HG03469 (cell line): ENCODE data around the gene PIK3C2G.

ENCODE experiments used
- ATAC-seq: cut with Tn5 transposase; IDR thresholded peaks from one replicate; pipeline ENCODE4 v1.9.1; 2021; ENCODE audit warnings: mild to moderate bottlenecking, moderate library complexity, moderate number of reproducible peaks; ENCODE audit not compliant: unreplicated experiment

Gene PIK3C2G

DNA sequence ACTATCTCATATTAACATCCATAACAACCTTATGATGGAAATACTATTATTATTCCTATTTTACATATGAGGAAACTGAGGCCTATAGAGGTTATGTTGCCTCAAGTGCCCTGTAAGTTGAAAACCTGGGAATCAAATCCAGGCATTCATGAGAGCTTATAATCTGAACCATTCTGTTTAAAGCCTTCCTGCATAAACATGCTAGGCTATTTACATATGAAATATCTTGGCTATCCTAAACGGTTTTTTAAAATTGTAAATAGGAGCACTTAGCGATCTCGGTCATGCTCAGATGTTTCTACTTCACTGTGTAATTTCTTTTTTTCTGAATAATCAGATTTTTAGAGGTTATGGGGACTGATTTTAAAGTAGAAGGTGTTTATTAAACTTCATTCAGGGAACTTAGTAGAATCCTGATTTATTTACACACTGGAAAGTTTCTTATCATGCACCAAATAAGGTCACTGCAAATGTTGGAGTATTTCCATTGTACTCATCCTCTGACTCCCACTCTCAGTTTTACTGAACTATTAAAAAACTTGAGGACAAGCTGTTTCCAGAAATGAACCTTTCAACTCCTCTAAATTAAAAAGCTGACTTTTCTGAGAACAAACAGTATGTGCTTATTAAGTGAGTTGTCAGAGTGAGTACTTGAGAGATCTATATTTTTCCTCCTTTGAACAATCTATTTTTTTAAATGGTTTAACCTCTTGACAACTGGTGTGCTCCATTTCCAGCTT is 141.7 kb downstream of the PIK3C2G start:
- no peak for ATAC-seq

DNA sequence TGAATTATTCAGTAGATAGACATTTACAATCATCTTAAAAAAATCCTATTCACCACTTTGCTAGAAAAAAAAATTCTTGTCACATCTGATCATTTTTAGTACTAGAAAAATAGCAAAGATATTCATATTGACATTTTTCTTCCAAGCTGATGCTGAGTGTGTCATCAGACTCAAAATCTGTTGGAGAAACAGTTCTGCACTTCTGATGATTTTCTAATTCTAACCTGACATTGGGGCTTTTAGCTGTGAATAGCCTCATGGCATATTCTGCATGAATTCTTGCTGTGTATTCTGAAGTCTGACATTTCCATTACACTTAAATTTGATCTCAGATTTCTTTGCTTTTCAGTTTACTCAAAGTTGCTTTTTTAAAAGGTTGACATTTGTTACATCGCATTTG is 150.1 kb downstream of the PIK3C2G start:
- ATAC-seq = no peak

DNA sequence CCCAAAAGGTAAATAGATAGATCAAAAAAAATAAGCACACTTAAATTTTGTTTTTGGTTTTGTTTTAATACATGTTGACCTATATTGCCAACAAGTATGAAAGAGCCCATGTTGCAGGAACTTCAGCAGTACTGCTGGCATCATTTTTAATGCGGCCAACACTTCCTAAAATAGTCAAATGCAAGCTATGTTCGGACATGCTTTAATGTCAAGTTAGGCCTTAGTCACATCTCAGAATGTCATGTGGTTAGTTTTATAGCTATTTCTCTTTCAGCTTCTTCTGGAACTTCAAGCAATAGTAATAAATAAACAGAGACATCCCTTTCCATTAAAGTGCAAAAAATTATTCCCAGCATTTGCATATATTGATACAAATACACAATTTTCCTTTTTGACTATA is 153.4 kb downstream of the PIK3C2G start:
- no peak for ATAC-seq

DNA sequence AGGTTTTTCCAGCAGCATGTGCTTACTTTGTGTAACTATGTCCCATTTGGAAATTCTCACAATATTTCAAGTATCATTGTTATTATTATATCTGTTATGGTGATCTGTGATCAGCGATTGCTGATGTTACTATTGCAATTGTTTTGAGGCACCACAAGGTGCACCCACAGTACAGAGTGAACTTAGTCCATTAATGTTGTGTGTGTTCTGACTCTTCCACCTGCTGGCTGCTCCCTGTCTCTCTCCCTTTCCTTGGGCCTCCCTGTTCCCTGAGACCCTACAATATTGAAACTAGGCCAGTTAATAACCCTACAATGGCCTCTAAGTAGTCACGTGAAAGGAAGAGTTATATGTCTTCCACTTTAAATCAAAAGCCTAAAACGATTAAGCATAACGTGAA is 153.9 kb downstream of the PIK3C2G start:
- no peak for ATAC-seq

DNA sequence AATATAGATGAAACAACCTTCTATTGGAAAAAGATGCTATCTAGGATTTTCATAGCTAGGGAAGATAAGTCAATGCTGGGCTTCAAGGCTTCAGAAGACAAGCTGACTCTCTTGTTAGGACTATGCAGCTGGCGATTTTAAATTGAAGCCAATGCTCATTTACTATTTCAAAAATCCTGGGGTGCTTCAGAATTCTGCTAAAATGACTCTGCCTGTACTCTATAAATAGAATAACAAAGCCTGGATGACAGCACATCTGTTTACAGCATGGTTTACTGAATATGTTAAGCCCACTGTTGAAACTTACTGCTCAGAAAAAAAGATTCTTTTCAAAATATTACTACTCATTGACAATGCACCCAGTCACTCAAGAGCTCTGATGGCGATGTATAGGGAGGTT is 155.1 kb downstream of the PIK3C2G start:
- ATAC-seq = no peak

DNA sequence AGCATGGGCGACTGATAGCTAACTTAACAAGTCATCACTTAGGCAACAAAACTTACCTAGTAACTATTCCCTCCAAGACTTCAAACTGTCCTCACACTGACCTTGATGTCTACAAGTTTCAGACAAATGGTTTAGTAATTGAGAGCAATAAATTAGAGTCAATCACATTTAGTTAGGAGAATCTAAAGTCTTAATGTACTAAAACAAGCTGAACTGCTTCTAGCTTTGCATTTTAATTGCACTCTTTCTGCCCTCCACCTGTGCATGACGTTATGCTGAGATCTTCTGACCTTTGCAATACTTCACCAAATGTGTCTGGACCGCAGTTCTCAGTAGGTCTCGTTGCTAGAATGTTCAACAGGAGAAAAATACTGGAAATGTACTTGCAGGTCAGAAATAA is 158.0 kb downstream of the PIK3C2G start:
- ATAC-seq = no peak

DNA sequence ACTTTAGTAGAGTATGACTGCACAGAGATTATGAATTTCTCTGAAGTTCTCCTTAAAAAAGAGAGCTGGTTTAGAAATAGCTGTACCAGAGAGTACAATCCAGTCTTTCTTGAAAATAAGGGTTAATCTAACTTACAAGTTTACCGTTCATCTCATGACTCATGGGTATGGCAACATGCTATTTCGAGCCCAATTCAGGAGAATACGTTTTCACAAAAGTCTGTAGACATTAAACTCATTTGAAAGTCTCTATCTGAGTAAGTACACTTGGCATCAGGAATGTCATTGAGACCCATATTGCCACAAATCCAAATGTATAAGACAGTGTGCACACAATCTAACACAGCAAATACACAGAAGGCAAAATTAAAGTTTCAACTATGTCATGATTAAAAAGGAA is 160.5 kb downstream of the PIK3C2G start:
- ATAC-seq = no peak

DNA sequence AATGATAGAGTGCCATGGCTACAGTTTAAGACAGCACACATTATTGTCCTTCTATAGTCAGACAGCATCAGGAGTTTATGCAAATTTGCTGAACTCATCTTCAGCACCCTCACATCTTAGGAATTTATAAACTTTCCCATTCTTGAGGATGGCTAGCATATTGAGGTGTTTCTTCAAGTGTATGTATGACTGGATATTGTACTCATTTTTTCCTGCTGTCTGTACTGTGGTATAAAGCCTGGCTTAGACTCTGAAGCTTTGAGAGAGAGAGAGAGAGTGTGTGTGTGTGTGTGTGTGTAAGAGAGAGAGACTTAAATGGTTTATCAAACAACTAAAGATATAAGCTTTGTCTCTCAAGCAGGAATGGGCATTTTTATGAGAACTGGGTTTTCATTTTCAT is 161.6 kb downstream of the PIK3C2G start:
- ATAC-seq = no peak

DNA sequence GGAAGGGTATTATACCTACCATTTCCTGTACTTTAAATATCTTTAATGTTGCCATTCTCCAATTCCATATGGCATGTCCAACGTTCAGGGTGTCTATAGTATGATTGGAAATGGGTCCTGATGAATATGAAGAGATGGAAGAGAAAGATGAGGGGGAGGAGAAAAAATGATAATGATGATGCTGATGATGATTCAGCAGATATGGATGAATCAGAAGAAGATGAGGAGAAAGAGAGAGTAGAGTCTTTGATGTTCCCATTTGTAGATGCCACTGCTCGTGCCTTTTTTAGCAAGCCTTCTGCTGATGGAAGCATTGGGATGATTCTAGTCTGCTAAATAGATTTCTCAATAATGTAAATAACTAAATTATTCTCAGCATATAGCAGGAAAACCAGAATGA is 163.5 kb downstream of the PIK3C2G start:
- no peak for ATAC-seq

DNA sequence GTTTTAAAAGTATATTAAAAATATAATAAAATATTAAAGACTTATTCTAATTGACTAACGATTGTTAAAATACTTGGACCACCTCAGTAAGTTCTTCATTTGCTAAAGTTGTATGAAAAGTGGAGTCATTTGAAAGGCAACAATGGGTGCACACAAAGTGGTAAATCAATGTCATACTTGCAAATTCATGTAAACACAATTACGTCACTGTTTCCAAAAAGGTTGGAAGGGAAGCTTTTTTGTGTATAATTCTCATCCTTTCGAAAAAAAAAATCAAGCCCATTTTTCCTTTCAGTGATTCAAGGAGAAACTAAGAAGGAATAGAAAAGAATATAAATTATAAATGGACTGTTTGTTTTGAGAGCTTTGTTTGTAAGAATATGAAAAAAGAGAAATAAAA is 166.2 kb downstream of the PIK3C2G start:
- no peak for ATAC-seq

DNA sequence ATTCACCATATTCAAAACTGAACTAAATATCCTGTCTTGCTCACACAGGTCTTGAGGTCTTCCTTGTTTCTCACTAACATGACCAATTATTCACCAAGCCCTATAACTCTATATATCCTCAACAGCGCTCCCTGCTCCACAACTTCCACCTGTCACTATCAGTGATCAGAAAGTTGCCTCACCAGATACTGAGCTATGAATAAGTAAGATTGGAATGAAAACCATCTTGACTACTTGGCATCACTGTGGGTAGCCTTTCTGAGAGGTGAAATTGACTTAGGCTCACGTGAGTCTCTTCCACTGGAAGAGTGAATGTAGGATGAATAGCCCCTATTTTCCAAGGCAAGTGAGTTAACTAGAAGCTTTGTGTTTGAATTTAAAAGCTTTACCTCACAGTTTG is 167.1 kb downstream of the PIK3C2G start:
- no peak for ATAC-seq

DNA sequence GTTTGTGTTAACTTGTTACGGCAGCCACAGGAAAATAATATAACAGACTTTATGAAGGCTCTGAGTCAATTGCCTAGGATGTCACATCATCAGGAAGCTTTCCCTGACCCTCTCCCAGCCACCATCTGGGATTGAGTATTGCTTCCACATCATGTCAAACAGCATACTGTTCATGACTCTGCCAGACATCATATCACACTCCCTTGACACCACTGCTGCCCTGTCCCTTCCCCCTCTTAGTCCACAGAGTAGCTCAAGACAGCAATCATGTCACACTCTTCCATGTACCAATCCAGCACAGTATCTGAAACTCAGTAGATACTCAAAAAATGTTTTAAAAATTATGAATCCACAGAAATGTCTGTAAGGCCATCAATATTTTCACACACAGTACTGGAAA is 168.0 kb downstream of the PIK3C2G start:
- ATAC-seq = no peak

DNA sequence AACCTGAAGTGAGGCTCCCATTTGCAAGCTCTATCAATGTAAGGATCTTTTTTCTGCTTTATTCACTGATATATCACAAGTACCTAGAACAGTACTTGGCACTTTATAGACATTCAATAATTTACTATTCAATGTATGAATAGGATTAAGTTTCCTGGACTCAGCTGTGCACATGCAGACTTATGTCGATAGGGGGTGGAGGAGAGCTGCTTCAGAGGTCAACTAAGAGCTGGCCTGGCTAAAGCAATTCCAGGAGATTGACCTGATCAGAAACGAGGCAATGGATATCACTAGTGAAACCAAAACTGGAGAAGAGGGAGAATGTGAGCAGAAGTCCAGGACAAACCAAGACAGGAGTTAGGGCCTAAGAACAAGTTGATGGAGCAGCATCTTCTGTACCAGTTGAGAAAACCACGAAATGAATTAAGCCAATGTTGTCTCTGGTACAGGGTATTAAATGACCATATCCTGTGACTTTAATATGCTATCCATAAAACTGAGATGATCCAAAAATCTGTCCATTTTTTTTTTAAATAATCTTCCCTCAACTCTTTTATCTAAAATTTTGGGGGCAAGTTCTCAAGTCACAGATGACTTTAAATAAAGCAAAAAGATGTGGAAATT is 169.2 kb downstream of the PIK3C2G start:
- ATAC-seq = no peak

DNA sequence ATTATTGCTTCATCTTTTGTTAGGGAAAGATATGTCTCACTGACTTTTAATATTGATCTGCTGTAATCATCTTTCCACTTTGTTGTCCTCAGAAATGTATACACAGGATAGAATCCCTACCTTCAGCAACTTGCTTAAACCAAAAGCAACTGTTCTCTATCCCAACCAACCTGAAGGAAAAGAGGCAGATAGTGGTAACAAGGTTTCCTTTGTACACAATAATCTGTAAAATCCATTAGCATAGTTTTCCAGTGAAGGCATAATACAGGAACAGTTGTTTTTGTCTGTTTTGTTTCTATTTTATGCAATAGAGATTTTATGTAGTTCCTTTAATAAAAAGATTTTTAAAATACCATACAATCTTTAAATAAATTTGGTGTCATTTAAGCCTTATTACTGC is 170.5 kb downstream of the PIK3C2G start:
- ATAC-seq = no peak

DNA sequence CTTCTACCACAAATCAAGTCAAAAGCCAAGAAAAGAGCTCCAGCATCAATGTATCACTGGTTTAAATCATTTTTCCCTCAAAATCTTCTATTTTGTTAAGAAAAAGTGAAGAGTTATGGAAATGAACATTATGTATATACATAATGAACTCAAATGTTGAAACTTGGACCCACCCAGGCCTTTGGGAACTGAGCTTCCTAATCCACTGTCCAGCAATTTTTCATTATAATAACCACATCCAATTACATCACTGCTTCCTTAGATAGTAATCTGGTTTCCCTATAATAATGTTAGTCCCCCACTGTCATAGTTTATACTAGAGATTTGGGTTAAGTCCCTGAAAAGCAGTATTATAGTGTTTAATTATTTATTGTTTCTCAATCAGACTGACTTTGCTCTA is 170.9 kb downstream of the PIK3C2G start:
- no peak for ATAC-seq

DNA sequence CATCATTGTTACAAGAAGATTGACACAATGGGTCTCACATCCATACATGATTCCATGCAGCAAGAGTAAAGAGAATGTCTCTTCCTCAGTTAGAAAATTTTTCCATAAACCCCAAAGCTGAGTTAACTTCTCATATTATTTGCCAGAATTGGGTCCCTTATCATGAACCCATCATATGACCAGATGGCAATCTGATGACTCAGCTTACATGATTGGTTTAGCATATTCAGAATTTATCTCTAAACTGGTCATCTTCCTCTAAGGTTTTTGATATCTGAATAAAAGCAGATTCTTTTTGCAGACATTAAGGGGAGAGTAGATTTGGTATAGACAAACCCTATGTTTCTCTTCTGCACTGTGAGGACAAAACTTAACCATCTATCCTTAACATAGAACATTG is 174.9 kb downstream of the PIK3C2G start:
- ATAC-seq = no peak

DNA sequence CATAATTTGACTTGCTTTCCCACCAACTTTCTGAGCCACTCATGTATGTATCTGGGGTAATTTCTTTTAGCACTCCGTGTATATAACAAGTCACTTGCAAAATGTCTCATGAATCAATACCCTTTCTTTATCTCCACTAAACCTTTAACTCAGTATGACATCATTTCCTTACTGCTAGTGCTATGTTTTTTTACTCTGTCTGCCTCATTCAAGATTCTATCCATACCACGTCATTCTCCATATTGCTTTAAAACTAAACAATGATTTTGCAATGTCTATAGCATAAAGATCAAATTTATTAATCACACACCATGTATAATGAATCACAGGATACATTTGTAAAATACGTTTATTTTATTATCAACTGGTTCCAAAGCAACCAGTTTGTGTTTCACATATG is 178.2 kb downstream of the PIK3C2G start:
- no peak for ATAC-seq

DNA sequence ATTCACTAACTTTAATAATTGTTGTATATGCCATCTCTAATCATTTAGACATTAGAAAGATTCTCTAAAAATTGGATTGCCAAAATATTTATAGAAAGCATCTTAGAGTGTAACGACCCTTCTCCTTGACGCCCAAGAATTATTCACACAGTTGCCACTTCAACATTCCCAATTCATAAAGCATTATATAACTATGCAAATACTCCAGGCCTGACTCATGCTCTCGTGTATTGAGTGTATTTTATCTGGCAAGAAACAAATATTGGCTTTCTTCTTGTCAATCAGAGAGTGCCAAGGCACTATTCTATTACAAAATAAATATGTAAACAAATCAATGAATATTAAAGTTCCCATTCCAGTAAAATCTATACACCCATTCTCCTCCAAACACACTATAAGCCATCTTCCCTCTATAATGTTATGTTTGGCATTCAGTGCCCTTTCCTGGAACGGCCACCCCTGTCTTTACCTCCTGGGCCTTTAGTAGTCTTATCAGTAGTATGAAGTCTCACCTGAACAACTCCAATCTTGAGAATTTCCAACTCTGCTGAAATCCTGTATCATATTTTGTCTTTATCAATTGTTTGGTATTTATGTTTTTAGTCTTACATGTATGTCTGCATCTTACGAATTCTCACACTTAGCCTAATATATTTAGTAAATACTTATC is 182.6 kb downstream of the PIK3C2G start:
- no peak for ATAC-seq

DNA sequence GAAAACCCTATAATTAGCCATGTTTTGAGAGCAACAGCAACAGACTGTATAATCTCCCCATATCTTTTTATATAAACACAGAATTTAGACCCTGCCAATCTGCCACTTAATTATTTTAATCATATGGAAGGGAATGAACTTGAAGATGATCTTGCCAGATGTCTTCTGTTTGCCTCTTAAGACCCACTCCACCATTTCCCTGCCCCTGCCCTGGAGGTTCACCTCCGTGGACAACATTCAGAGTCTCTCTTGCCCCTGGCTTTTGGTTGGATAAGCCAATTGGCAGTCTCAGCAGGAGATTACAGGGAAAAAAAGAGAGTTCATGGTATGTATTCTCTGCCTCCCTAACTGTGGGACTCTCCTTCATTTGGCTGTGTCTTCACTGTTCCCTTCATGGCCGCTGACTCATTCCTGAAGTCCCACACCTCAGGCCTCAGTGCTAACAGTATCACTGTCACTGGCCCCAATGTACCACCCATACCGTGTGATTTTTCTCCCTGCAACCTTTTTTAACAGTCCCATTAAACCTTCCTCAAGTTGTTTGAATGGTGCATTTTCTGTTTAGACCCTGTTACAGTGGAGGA is 184.8 kb downstream of the PIK3C2G start:
- ATAC-seq = no peak

DNA sequence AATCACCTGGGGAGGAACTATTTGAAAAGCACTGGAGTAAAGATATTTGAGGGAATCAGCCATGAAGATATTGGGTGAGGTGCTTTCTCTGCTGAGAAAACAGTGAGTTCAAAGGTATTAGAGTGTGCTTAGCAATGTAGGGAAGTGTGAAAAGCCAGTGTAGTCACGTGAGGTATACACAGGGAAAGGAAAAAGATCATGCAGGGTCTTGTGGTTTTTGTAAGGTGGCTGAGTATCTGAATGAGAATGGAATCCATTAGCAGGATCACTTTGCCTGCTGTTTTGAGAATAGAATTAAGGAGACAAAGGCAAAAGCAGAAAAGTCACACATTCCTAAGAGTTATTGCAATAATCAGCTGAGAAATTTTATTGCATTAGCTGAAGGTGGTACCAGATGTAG is 193.0 kb downstream of the PIK3C2G start:
- ATAC-seq = no peak

DNA sequence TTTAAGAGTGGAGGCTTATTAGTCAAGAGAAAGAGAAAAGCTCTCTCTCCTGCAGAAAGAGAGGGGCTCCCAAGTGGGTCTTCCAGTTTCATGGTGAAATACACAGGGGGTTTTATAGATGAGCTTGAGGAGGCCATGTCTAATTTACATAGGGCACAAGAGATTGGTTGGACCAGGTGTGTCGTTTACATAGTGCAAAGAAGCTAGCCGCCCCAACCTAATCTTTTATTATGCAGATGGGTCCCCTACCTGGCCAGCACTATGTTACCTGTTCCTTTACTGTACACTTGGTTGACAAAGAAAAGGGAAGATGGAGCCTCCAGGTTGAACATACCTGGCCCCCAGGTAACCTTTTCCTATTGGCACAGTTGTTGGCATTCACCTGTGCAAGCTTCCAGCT is 195.0 kb downstream of the PIK3C2G start:
- no peak for ATAC-seq

DNA sequence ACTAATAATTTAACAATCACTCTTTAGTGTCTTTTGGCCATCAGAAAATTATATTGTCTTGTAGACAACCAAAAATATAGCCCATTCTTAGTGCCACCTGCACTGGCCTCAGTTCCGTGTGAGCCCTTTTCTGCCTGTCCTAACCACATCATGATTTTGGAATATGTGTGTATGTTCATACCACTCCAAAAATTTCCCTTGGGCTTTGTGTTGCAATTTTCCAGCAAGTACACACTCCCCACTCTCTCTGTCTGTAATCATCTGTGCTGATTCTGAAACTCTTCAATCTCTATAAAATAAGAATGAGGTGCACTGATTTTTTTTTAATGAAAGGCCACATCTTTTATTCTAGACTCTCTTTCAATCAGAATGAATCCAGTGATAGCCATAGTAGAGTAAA is 196.0 kb downstream of the PIK3C2G start:
- no peak for ATAC-seq
